Forelimb muscle (tissue), 1 donor: ENCODE results near the gene LRRFIP1. TPM values are rescaled to one million over a fixed set of nuclear protein-coding genes. Genes with fewer than 3 reads are reported as not detected.
"Not testable (repeated sequence)": the region's sequence is repeated elsewhere in the genome, so short reads cannot be mapped to it uniquely, and the experiment has no call there.

ENCODE experiments used
- DNase-seq: peaks from one replicate; pipeline ENCODE4 v3.0.0-alpha.2; 2013; ENCODE audit warnings: low read depth
- polyA plus RNA-seq: library from polyadenylated mRNA; unstranded; fragments of 120-200 nt; gene quantifications from one replicate; pipeline ENCODE4 v1.2.1, GENCODE V29; 2013; ENCODE audit not compliant: insufficient read length

LRRFIP1 gene
- 168 TPM for polyA plus RNA-seq

- DNase-seq = no peak
These were observed at the start of gene LRRFIP1 for GRCh38 chr2:237627441-237628246. LRRFIP1 (plus strand) TSS chr2:237627587; CDS start chr2:237627645, 58 bp downstream.

DNA sequence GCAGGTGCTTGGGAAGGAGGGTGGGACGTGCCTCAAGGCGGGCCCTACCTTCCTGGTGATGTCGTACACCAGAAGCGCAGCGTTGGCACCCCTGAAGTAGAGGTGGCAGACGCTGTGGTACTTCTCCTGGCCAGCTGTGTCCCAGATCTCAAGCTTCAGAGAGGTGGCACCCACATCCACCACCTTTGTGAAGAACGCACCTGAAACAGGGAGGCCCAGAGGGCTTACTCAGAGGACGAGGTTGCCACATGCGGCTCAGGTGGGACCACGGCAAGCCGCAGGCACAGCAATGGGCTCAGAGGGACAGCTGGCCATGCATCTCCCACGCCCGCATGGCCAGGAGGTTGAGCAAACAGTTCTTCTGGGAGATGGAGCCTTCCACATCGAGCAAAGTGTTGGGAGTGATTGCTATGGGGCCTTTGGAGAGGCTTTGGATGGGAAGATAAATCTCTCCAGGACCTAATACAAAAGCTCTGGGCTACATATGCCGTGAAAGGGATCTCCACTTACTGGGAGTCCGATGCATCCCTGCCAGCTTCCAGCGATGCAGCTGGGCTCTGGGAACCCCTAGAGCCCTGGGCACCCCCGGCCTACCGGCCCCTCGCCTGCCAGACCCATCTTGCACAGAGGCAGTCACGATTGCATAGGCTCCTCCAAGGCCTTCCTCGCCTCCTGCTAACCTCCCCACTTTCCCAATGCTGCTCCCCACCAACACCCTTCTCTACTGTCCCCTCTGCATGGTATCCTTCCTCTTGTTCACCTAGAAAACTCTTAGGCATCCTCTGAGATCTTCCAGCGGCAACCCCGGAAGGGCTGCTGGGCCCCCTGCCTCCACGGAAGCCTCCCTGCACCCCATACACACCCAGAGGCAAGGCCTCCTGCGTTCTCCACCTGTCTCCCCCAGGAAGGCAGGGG, 49.2 kb upstream of the LRRFIP1 start:
- no peak for DNase-seq

DNA sequence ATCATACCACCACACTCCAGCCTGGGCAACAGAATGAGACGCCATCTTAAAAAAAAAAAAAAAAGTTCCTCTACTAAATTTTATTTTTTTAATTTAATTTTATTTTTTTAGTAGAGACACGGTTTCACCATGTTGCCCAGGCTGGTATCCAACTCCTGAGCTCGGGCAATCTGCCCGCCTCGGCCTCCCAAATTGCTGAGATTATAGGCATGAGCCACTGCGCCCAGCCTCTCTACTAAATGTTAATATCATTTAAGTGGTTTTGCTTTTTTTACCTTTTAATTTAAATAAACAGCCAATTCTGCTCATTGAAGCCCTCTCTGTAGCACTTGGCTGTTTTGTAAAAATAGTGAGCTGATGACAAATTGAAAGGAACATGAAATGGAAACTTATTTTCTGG, 46.1 kb upstream of the LRRFIP1 start:
- no peak for DNase-seq

GRCh38 chr2:237581751-237582746, 45.3 kb upstream of the LRRFIP1 start:
- DNase-seq = peak; percentile 56

DNA sequence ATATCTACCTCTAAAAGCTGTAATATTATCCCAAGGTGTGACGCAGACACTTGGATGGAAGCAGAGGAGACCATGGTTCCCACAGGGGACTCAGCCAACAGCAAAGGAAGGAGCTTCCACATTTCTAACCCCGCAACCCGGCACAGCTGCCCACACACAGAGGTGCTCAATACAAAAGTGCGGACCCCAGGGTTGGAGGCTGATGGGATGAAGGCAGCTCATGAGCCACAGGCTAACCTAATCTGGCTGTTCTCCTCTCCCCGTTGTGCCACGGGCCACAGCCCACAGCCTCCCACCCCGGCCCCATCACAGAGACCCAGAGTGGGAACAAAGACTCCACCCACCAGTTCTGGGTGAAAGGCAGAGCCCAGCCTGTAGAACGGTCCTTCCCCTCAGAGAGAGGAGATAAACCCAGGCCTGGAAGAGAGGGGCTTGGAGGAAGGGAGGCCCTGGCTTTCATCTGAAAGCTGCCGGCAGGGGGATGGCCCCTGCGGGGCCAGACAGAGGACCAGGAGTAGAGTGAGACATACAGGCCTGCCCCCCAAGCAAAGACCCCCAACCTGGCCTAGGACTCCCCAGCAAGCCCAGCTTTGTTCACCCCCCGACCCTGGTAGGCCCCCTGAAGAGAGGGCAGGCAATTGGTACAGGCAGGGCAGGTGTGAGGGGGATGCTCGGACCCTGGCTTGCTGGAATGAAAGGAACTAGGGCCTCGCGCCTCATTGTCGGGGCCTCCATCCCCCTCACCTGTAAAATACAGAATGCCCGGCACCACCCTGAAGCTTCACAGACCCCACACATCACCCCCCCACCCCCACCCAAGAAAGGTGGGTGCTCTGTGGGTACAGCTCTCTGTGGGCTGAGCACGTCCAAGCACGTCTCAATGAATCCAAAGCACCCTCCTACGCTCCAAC, 43.7 kb upstream of the LRRFIP1 start:
- DNase-seq = no peak

- no peak for DNase-seq
These were observed 41.7 kb upstream of the LRRFIP1 start for GRCh38 chr2:237585590-237586221.

DNA sequence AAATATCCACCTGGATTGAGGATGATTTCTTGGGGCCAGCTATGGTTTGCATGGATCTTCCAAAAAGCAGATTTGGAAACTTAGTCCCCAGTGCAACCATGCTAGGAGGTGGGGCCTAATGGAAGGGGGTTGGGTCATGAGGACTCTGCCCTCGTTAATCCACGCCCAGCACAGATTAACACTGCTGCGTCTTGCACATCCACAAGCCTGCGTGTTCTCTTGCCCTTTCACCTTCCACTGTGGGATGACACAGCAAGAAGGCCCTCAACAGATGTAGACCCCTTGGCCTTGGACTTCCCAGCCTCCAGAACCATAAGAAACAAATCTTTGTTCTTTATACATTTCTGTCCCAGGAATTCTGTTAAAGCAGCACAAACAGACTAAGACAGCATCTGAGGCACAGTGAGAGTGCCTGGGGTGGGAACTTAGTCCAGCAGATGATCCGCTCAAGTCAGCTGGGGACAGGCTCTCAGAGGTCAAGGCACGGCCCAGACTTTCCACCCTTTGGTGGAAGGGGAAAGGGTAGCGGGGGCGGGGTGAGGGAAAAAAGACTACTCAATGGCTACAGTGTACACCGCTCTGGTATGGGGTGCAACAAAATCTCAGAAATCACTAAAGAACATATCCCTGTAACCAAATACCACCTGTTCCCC, 39.2 kb upstream of the LRRFIP1 start:
- DNase-seq = no peak

DNA sequence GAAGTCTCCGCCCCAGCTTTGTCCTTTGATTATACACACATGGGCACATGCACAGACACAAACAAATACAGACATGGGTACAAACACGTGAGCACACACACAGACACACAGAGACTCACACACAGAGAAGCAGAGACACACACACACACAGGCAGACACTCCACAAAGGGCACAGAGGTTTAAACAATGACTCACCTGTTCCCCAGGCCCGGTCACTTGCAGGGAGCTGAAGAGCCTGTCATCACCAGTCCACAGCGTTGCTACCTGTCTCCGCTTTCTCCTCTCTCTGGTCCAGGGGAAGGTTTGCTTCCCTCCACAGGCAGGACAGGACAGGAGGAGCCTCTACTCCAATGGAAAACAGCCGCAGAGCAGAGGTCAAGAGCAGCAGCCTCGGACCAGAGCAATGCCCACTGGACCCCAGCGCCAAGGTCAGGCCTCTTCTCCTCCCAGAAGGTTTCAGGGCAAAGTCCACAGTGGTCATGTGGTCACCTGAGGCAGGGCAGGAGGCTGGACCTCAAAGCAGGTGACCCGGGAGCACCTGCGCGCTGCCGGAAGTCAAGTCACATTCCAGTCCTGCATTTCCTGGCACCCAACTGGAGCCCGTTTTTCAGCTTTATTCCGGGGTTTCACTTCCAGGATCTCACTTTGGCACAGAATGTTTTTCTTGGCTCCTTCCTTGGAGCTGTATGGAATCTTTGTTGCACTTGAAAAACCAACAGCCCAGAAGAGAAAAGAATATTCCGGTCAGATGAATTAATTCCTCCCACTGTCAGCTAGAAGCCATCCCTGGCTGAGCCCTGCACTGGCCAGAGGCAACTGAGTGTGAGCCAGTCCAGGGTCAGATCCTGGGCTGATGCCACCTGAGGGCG, 36.9 kb upstream of the LRRFIP1 start, which contains the start of gene RAB17:
Gene RAB17 (minus strand): TSS at position 463 of the 869 bp plus-strand sequence. CDS start 4,580 bp downstream, outside the sequence.
- DNase-seq = no peak

GRCh38 chr2:237591141-237591881, 36.1 kb upstream of the LRRFIP1 start:
- no peak for DNase-seq

DNA sequence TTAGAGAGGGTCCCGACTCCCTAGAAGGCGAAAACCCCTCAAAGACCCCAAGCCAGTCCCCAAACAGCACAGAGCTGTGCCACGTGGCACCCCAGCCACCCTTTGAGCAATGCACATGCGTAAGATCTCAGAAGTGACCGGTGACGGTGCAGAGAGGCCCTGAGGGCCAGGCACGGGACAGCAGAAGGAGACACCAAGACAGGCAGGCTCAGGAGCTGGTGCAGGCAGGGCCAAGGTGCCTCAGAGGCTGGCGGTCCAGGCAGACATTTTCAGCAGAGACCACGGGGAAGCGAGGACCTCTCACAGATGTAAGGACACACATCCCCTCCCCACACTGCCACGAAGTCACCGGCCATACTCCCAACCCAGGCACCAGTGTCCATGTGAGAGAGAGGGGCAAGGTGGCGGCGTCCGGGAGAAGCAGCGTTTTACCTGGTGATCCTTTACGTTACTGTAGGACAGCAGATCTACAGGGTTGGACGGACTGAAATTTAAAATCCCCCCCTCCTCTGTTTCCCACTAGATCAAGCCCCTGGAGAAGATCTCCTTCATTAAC, 34.9 kb upstream of the LRRFIP1 start:
- no peak for DNase-seq

DNA sequence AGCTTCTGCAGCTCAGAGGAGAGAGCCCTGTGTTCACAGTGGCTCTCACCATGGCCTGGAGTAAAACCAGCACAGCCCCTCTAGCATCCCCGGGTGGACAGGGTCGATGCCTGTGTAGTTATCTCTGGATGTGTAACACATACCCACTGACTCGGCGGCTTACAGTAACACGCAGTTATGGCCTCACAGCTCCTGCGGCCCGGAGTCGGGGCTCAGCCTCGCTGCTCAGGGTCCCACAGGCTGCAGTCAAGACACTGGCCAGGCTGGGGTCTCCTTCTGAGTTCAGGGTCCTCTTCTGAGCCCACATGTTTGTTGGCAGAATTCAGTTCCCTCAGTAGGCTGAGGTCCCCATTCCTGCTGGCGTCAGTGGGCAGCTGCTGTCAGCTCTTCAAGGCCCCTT, 34.4 kb upstream of the LRRFIP1 start:
- DNase-seq = no peak

- no peak for DNase-seq
These were observed 33.6 kb upstream of the LRRFIP1 start for GRCh38 chr2:237593596-237594320.

DNA sequence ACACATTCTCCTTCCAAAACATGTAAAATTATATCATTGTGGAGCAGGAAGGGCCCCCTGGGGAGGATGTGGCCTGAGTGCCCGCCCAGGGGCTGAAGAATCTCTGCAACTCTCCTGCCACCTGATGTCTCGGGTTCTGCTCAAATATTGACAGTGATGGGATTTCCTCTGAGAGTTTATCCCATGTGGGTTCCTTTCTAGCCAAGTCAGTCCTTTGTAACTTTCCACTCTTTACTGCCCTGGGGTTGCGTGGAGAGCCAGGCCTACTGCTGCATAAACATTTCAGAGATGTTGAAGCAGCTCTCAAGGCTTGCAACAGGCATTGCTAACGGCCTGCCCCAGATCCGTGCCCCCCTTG, 32.9 kb upstream of the LRRFIP1 start:
- DNase-seq = no peak

DNA sequence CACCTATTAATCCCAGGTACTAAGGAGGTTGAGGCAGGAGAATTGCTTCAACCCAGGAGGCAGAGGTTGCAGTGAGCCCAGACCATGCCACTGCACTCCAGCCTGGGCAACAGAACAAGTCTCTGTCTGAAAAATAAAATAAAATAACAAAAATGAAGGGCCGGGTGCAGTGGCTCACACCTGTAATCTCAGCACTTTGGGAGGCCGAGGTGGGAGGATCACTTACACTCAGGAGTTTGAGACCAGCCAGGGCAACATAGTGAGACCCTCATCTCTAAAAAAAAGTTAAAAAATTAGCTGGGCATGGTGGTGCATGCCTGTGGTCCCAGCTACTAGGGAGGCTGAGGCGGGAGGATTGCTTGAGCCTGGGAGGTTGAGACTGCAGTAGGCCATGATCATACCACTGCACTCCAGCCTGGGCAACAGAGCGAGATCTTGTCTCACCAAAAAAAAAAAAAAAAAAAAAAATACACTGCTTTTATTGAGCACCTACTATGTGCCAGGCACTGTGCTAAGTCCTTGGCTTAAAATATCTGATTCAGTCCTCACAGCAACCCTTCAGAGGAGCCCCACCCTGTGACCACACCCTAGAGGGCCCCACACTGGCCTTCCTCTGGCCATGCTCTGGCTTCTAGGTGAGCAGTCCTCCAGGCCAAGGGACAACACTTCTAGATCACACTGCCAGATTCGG, 31.4 kb upstream of the LRRFIP1 start:
- not testable (repeated sequence) for DNase-seq

- DNase-seq = no peak
These were observed 30.7 kb upstream of the LRRFIP1 start for GRCh38 chr2:237596520-237597195.
